AG10803 (cell line): ENCODE results near the gene GCNT4.

ENCODE experiments used
- DNase-seq: peaks from one replicate; pipeline ENCODE4 v3.0.0; 2010; ENCODE audit warnings: low read depth
- H3K4me3 ChIP-seq: 2 replicates; pipeline ENCODE4 v1.5.1; 2011; ENCODE audit warnings: mild to moderate bottlenecking, low read length, control low read depth
- TF ChIP-seq, protein P1 (sequence below): conservative IDR thresholded peaks from 2 replicates; pipeline ENCODE4 v1.5.1; 2011; ENCODE audit warnings: mild to moderate bottlenecking, low read length, control low read depth, inconsistent platforms

The GCNT4 gene

DNA sequence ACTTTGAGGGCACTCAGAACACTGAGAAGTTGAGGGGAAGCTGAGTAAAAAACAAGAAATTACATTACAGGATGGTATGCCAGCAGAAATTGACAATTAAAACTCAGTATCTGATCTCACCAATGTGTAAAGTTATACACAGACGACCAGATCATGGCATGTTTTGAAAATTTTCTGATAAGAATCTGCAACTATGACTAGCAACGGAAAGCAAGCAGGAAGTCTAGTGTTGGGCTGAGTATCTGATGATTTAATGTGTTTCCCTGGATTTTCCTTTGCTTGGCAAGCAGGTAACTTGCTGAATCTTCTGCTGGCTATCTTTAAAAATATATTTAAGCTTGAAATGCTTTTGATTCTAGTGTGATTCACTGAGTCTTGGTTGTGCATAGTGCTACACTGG lies 5.2 kb upstream of the GCNT4 start:
- TF ChIP-seq, protein P1, sequence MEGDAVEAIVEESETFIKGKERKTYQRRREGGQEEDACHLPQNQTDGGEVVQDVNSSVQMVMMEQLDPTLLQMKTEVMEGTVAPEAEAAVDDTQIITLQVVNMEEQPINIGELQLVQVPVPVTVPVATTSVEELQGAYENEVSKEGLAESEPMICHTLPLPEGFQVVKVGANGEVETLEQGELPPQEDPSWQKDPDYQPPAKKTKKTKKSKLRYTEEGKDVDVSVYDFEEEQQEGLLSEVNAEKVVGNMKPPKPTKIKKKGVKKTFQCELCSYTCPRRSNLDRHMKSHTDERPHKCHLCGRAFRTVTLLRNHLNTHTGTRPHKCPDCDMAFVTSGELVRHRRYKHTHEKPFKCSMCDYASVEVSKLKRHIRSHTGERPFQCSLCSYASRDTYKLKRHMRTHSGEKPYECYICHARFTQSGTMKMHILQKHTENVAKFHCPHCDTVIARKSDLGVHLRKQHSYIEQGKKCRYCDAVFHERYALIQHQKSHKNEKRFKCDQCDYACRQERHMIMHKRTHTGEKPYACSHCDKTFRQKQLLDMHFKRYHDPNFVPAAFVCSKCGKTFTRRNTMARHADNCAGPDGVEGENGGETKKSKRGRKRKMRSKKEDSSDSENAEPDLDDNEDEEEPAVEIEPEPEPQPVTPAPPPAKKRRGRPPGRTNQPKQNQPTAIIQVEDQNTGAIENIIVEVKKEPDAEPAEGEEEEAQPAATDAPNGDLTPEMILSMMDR: no peak
- no peak for DNase-seq
- no peak overlapping the region for H3K4me3 ChIP-seq

DNA sequence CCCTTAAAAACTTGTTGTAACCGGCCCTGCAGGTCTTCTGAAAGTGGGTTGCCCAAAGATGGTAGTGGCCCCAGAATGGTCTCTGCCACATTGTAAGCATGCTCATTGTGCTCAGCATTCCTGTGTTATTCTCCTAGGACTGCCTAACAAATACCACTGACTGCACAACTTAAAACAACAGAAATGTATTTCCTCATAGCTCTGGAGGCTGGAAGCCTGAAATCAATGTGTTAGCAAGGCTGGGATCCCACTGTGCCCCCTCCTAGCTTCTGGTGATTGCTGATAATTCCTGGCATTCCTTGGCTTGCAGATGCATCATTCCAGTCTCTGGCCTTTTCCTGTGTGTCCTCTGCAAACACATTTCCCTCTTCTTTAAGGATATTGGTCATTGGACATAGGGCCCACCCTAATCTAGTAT lies 3.4 kb upstream of the GCNT4 start:
- peak; percentile 92 for DNase-seq
- TF ChIP-seq, protein P1: no peak

DNA sequence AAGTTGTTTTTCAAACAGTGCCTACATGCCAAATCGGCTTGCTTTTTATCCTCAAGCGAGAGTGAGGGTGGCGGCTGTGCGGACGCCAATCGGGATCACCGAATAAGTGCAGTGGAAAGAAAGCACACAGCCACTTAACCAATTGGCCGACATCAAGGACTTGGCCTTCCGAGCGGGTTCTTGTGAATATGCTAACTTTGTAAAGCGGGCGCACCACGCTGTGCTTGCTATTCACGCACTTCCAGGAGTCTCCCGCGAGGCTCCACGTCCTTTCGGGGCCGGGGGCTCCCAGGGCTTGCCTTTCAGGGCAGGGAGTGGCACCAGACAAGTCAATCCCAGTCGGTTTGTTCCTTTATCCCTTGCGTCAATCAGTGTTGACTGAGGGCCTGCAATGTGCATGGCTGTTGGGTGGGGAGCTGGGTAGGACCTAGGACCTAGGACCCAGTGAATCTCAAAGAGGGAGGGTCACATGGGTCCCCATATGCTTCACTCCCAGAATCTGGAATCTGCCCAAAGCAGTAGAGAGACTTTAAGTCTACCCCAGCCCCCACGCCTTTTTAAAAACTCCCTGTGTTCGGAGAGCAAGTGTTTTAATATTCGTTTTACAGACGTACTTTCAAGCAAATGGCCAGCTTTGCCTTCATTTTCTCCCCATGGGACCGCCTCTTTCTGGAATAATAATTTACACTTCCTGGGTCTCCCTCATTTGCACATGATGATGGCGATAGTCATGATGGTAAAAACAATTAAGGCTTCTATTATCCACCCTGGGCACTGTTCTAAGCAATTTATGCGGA lies 2.0 kb upstream of the GCNT4 start:
- TF ChIP-seq, protein P1: no peak
- DNase-seq: peak; percentile 63
- H3K4me3 ChIP-seq: peak overlapping the region; percentile 68

More for the DNA sequence above, 3.4 kb upstream of the GCNT4 start:
- H3K4me3 ChIP-seq: no peak overlapping the region

DNA sequence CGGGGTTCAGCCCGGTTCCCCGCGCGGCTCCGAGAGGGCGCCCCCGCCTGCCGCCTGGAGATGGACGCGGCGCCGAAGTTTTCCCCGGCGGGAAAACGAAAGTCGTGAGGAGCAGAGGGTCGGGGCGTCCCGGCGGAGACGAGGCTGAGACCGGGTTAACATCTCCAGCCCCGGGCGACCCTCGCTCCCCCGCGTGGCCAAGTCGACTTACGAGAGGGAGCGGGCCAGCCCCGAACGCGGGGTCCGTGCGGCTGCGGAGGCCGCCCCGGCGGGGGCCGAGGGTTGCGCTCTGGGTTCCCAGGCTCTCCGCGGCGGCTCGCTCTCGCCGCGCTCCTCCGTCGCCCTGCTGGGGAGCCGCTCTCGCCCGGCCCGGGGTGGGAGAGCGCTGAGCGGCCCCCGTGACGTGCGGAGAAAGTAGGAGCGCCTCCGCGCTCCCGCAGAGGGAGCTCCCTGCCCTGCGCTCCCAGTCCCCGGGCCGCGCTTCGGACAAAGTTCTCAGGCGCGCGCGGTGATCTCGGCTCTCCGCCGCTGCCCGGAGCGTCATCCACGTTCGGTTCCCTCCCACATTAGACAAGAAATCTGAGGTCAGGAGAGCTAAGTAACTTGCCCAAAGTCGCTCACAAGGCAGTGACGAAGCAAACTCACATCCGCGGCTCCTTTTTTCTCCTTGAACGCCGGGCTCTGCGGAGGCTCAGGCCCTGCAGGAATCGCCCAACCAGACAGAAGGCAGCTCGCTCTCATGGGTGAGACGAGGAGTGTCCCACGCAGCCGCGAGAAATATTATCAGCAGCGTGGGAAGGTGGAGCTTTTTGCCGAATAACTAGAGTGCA lies 1.2 kb upstream of the GCNT4 start:
- TF ChIP-seq, protein P1: no peak; the same call in 1 of the 2 replicates
- DNase-seq: peak; percentile 84
- H3K4me3 ChIP-seq: peak overlapping the region; percentile 68

DNA sequence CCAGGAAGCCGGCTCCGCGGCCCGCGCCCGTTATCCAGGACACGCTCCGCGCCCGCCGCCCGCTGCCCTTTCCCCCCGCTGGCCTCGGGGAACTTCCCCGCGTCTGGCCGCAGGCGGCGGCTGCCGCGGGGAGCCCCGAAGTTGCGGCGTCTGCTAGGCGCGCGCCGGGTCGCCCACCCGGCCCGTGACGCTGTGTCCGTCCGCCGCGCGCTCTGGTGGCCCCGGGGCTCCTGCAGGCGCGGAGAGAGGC lies 621 bp upstream of the GCNT4 start:
- DNase-seq: no peak
- H3K4me3 ChIP-seq: peak overlapping the region; percentile 68
- TF ChIP-seq, protein P1: no peak

DNA sequence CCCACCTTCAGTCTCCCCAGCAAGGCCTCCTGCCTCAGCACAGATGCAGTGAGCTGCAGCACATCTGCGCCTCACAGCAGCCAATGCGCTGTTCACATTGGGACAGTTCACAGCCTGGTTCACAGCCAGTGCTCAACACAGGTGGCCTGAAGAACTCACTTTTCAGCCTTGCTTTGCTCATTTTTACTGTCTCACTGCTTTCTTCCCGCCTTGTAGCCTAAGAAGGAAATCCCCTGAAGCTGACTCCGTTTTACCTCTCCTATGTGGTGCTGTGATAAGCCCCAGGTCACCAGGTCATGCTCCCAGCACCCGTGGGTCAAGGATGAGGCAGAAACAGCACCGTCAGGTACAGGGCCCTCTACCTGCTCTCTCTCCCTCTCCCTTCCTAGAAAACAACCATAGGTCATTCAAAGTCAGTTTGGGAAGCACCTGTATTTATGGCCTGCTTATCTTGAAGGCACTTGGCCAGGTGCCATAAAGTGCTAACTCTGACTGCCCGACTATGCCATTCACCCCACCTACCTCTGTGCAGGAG lies 1.1 kb downstream of the GCNT4 start:
- TF ChIP-seq, protein P1: no peak
- H3K4me3 ChIP-seq: peak overlapping the region; percentile 68
- DNase-seq: no peak
